RWPE1 (cell line): ENCODE data around the gene ACVR2A.

ENCODE experiments used
- CTCF ChIA-PET: fragments of 350-600 bp; sonication (Branson Sonifier 250); formaldehyde crosslinking; extraction: SDS; loops from one replicate; lab custom pipeline; 2021; lab: Yijun Ruan, JAX
- POLR2A ChIA-PET: fragments of 400-600 bp; formaldehyde crosslinking; extraction: SDS; loops from one replicate; lab custom pipeline; 2020; ENCODE audit warnings: antibody characterized with exemption; ENCODE audit not compliant: low non-redundant PET; lab: Yijun Ruan, JAX
- DNase-seq: peaks from one replicate; pipeline ENCODE4 v3.0.0; 2012; ENCODE audit warnings: low spot score
- H3K27ac ChIP-seq: fragments of 450-650 bp; 2 replicates; pipeline ENCODE4 v1.5.1; 2017
- CTCF ChIP-seq: fragments of 450-650 bp; conservative IDR thresholded peaks from 2 replicates; pipeline ENCODE4 v1.5.1; 2017; ENCODE audit warnings: low read depth, mild to moderate bottlenecking

The ACVR2A gene

GRCh38 chr2:147851244-147851930 is 6.6 kb downstream of the ACVR2A start:
- POLR2A ChIA-PET: no interaction called here
- H3K27ac ChIP-seq: no peak overlapping the region
- CTCF ChIA-PET: interaction anchor here (0.6 kb wide), 1 partner anchor 266 kb away, joined by 3 read pairs; no protein-coding TSS in a partner anchor
- no peak for TF ChIP-seq CTCF
- no peak for DNase-seq

GRCh38 chr2:147854557-147855134 is 9.8 kb downstream of the ACVR2A start:
- ChIA-PET POLR2A (no interaction called here), CTCF (no interaction called here)
- no peak for TF ChIP-seq CTCF
- H3K27ac ChIP-seq: no peak overlapping the region
- DNase-seq: no peak

- H3K27ac ChIP-seq: no peak overlapping the region
- CTCF ChIA-PET: no interaction called here
- TF ChIP-seq CTCF: no peak
- DNase-seq: no peak
- POLR2A ChIA-PET: no interaction called here
Observed at GRCh38 chr2:147855316-147855715, 10.5 kb downstream of the ACVR2A start.

- DNase-seq: no peak
- CTCF ChIA-PET: interaction anchor here (0.6 kb wide), 1 partner anchor 1070 kb away, joined by 3 read pairs; no protein-coding TSS in a partner anchor
- POLR2A ChIA-PET: no interaction called here
- H3K27ac ChIP-seq: no peak overlapping the region
- no peak for TF ChIP-seq CTCF
Observed at GRCh38 chr2:147855977-147856376, 11.1 kb downstream of the ACVR2A start.

- CTCF ChIA-PET: no interaction called here
- no peak for TF ChIP-seq CTCF
- POLR2A ChIA-PET: no interaction called here
- H3K27ac ChIP-seq: no peak overlapping the region
- no peak for DNase-seq
Observed at GRCh38 chr2:147860009-147860408, 15.2 kb downstream of the ACVR2A start.

- CTCF ChIA-PET: no interaction called here
- no peak for TF ChIP-seq CTCF
- POLR2A ChIA-PET: no interaction called here
Observed at GRCh38 chr2:147862859-147863516, 18.2 kb downstream of the ACVR2A start.

More at GRCh38 chr2:147862859-147863516, 18.2 kb downstream of the ACVR2A start:
- H3K27ac ChIP-seq: no peak overlapping the region
- no peak for DNase-seq
